Nephron (organoid): ENCODE results near the gene KASH5.

ENCODE experiments used
- H3K27ac Mint-ChIP-seq, 3 experiments: 2 replicates each; pipeline ENCODE4 v1.8.0; 2020; ENCODE audit warnings: mixed read lengths in 3 of 3, mild to moderate bottlenecking in 2 of 3, moderate library complexity in 1 of 3
- H3K27me3 Mint-ChIP-seq: 2 replicates; pipeline ENCODE4 v1.8.0; 2021; ENCODE audit warnings: low read depth, mild to moderate bottlenecking, moderate library complexity, mixed read lengths
- H3K36me3 Mint-ChIP-seq: 2 replicates; pipeline ENCODE4 v1.8.0; 2020; ENCODE audit warnings: low read depth, mixed read lengths
- H3K4me1 Mint-ChIP-seq: 2 replicates; pipeline ENCODE4 v1.8.0; 2020; ENCODE audit warnings: mixed read lengths
- H3K4me3 Mint-ChIP-seq, 3 experiments: 2 replicates each; pipeline ENCODE4 v1.8.0; 2020; ENCODE audit warnings: mild to moderate bottlenecking in 3 of 3, mixed read lengths in 3 of 3, moderate library complexity in 2 of 3
- H3K9me3 Mint-ChIP-seq: 2 replicates; pipeline ENCODE4 v1.8.0; 2020; ENCODE audit warnings: mixed read lengths
- CTCF ChIP-seq, 3 experiments: fragments of 200-600 bp; sonication (generic); IDR thresholded peaks; one replicate each; pipeline ENCODE4 v1.5.0; 2021; ENCODE audit warnings: antibody characterized with exemption in 3 of 3; ENCODE audit not compliant: unreplicated experiment in 3 of 3

Gene KASH5

GRCh38 chr19:49423071-49423984 is 35.3 kb downstream of the KASH5 start, which contains the start of gene PTH2:
Gene PTH2 (minus strand): TSS chr19:49423441. CDS start chr19:49423339, 102 bp downstream.
- Mint-ChIP-seq H3K27me3 (peaks cover 100% of the 10 kb centered on the region), H3K4me3 (peak within 1 kb of the TSS; percentile 67 to 75 (median 70)), H3K4me1 (peaks cover 46% of the 10 kb centered on the region), H3K27ac (peak within 1 kb of the TSS in 1 of 3 experiments; percentile 8), H3K9me3 (peaks cover 3% of the 10 kb centered on the region), H3K36me3 (no peaks in the 10 kb centered on the region)
- TF ChIP-seq CTCF (IDR thresholded peaks at IDR 0.05; ENCODE audit: unreplicated experiment in 3 of 3): no peak

- Mint-ChIP-seq H3K9me3 (peaks cover 3% of the 10 kb centered on the region), H3K36me3 (no peaks in the 10 kb centered on the region), H3K27me3 (peaks cover 100% of the 10 kb centered on the region), H3K4me1 (peaks cover 51% of the 10 kb centered on the region), H3K27ac (peak overlapping the region in 1 of 3 experiments; percentile 8), H3K4me3 (peak overlapping the region; percentile 14 to 41 (median 41))
- no peak for TF ChIP-seq CTCF (IDR thresholded peaks at IDR 0.05; ENCODE audit: unreplicated experiment in 3 of 3)
Measured at GRCh38 chr19:49423985-49424303, 35.9 kb downstream of the KASH5 start.

GRCh38 chr19:49425178-49425577 is 37.1 kb downstream of the KASH5 start, which contains the start of gene GFY:
Gene GFY (plus strand): TSS chr19:49425388. CDS start chr19:49426431, 1,043 bp downstream.
- Mint-ChIP-seq H3K27ac (no peak within 1 kb of the TSS), H3K9me3 (peaks cover 7% of the 10 kb centered on the region), H3K36me3 (no peaks in the 10 kb centered on the region), H3K4me1 (peaks cover 46% of the 10 kb centered on the region), H3K4me3 (peak within 1 kb of the TSS in 1 of 3 experiments; percentile 7), H3K27me3 (peaks cover 100% of the 10 kb centered on the region)
- TF ChIP-seq CTCF (IDR thresholded peaks at IDR 0.05; ENCODE audit: unreplicated experiment in 3 of 3): no peak

- Mint-ChIP-seq H3K4me3 (peak overlapping the region in 1 of 3 experiments; percentile 59), H3K9me3 (peaks cover 7% of the 10 kb centered on the region), H3K27me3 (peaks cover 100% of the 10 kb centered on the region), H3K36me3 (no peaks in the 10 kb centered on the region), H3K27ac (no peak overlapping the region), H3K4me1 (peaks cover 40% of the 10 kb centered on the region)
- no peak for TF ChIP-seq CTCF (IDR thresholded peaks at IDR 0.05; ENCODE audit: unreplicated experiment in 3 of 3)
Measured at GRCh38 chr19:49425922-49426592, 38.0 kb downstream of the KASH5 start.

- H3K27ac Mint-ChIP-seq: no peak overlapping the region
- peaks cover 7% of the 10 kb centered on the region for H3K9me3 Mint-ChIP-seq
- H3K27me3 Mint-ChIP-seq: peaks cover 98% of the 10 kb centered on the region
- H3K36me3 Mint-ChIP-seq: no peaks in the 10 kb centered on the region
- H3K4me3 Mint-ChIP-seq: peak overlapping the region; percentile 7 to 34 (median 32)
- H3K4me1 Mint-ChIP-seq: peaks cover 30% of the 10 kb centered on the region
- no peak for TF ChIP-seq CTCF (IDR thresholded peaks at IDR 0.05; ENCODE audit: unreplicated experiment in 3 of 3)
Measured at GRCh38 chr19:49427339-49427738, 39.3 kb downstream of the KASH5 start.
